IMR-90 (cell line): ENCODE data around the gene TRIM4. TPM values are rescaled to one million over a fixed set of nuclear protein-coding genes. Genes with fewer than 3 reads are reported as not detected.
"Not testable (repeated sequence)": the region's sequence is repeated elsewhere in the genome, so short reads cannot be mapped to it uniquely, and the experiment has no call there.

Experiments used
- ATAC-seq: fragments of 200-7000 bp; cut with Tn5 transposase; 2 replicates; pipeline ENCODE4 v1.9.1; 2020; ENCODE audit warnings: low read depth, mild to moderate bottlenecking, moderate library complexity
- BruUV-seq: library from RNA; stranded (reverse); fragments of 400-500 nt; replicated peaks from 2 replicates; lab custom pipeline; 2021; lab: Mats Ljungman, UMichigan
- CTCF ChIA-PET: fragments of 300-600 bp; formaldehyde crosslinking; extraction: SDS; loops from one replicate; lab custom pipeline; 2021; ENCODE audit warnings: antibody characterized with exemption; lab: Yijun Ruan, JAX
- POLR2A ChIA-PET: fragments of 300-600 bp; sonication (Branson Sonifier 250); formaldehyde crosslinking; loops from one replicate; lab custom pipeline; 2022; ENCODE audit warnings: antibody characterized with exemption; ENCODE audit not compliant: unreplicated experiment; lab: Charles Lee
- DNase-seq: peaks from one replicate; pipeline ENCODE4 v3.0.0; 2013
- H2AFZ ChIP-seq: replicated peaks from 2 replicates; pipeline ENCODE3; 2013; ENCODE audit warnings: low read length, mild to moderate bottlenecking; ENCODE audit not compliant: poor library complexity
- H2AK5ac ChIP-seq: 2 replicates; pipeline ENCODE4 v1.6.1; 2013; ENCODE audit warnings: low read depth, low read length, inconsistent platforms
- H2AK9ac ChIP-seq: replicated peaks from 2 replicates; pipeline ENCODE3; 2013; ENCODE audit warnings: mild to moderate bottlenecking, low read depth, low read length, moderate library complexity; ENCODE audit not compliant: poor library complexity
- H2BK120ac ChIP-seq: 2 replicates; pipeline ENCODE4 v1.6.1; 2013; ENCODE audit warnings: low read depth, low read length, inconsistent platforms
- H2BK15ac ChIP-seq: 3 replicates; pipeline ENCODE4 v1.6.1; 2013; ENCODE audit warnings: low read depth, low read length, inconsistent platforms
- H2BK20ac ChIP-seq: 2 replicates; pipeline ENCODE4 v1.6.1; 2013; ENCODE audit warnings: low read depth, mild to moderate bottlenecking, inconsistent platforms, low read length, moderate library complexity
- H2BK5ac ChIP-seq: 2 replicates; pipeline ENCODE4 v1.6.1; 2013; ENCODE audit warnings: mild to moderate bottlenecking, low read depth, low read length, inconsistent platforms; ENCODE audit not compliant: poor library complexity, severe bottlenecking
- H3K14ac ChIP-seq: replicated peaks from 2 replicates; pipeline ENCODE4 v1.6.1; 2013; ENCODE audit warnings: low read depth, low read length, inconsistent platforms
- H3K18ac ChIP-seq: 2 replicates; pipeline ENCODE4 v1.6.1; 2013; ENCODE audit warnings: low read depth, low read length, control low read depth
- H3K23ac ChIP-seq: 2 replicates; pipeline ENCODE4 v1.6.1; 2013; ENCODE audit warnings: low read depth, low read length, inconsistent platforms
- H3K27ac ChIP-seq: 2 replicates; pipeline ENCODE4 v1.5.1; 2013; ENCODE audit warnings: mild to moderate bottlenecking, control low read depth, low read length; ENCODE audit not compliant: insufficient read depth
- H3K27me3 ChIP-seq: 2 replicates; pipeline ENCODE4 v1.6.1; 2013; ENCODE audit warnings: low read length; ENCODE audit not compliant: control insufficient read depth, insufficient read depth
- H3K36me3 ChIP-seq: 2 replicates; pipeline ENCODE4 v1.6.1; 2013; ENCODE audit warnings: low read length, mixed read lengths; ENCODE audit not compliant: control insufficient read depth, insufficient read depth
- H3K4ac ChIP-seq: 2 replicates; pipeline ENCODE4 v1.6.1; 2013; ENCODE audit warnings: low read depth, low read length, inconsistent platforms
- H3K4me1 ChIP-seq: 2 replicates; pipeline ENCODE4 v1.6.1; 2013; ENCODE audit warnings: low read length, mixed read lengths; ENCODE audit not compliant: control insufficient read depth, insufficient read depth
- H3K4me2 ChIP-seq: 2 replicates; pipeline ENCODE4 v1.6.1; 2013; ENCODE audit warnings: low read depth, mild to moderate bottlenecking, control low read depth, low read length, moderate library complexity
- H3K4me3 ChIP-seq: 2 replicates; pipeline ENCODE4 v1.5.1; 2013; ENCODE audit warnings: low read depth, mild to moderate bottlenecking, control low read depth, low read length, moderate library complexity; ENCODE audit not compliant: insufficient read depth
- H3K56ac ChIP-seq: 2 replicates; pipeline ENCODE4 v1.6.1; 2013; ENCODE audit warnings: low read length, inconsistent platforms; ENCODE audit not compliant: insufficient read depth; ENCODE audit errors: extremely low read depth
- H3K79me1 ChIP-seq, 2 experiments: 2 replicates each; pipeline ENCODE4 v1.6.1; 2013; ENCODE audit warnings: low read length in 2 of 2, inconsistent platforms in 1 of 2, low read depth in 1 of 2
- H3K9ac ChIP-seq: 2 replicates; pipeline ENCODE4 v1.6.1; 2013; ENCODE audit warnings: low read depth, low read length, control low read depth
- H3K9me1 ChIP-seq: 2 replicates; pipeline ENCODE4 v1.6.1; 2013; ENCODE audit warnings: low read length, inconsistent platforms; ENCODE audit not compliant: insufficient read depth
- H3K9me3 ChIP-seq: 2 replicates; pipeline ENCODE4 v1.6.1; 2013; ENCODE audit warnings: low read length; ENCODE audit not compliant: control insufficient read depth, insufficient read depth
- H4K20me1 ChIP-seq: 2 replicates; pipeline ENCODE4 v1.6.1; 2013; ENCODE audit warnings: low read length, inconsistent platforms; ENCODE audit not compliant: insufficient read depth
- H4K5ac ChIP-seq: 2 replicates; pipeline ENCODE4 v1.6.1; 2013; ENCODE audit warnings: mild to moderate bottlenecking, low read depth, low read length, control low read depth
- H4K8ac ChIP-seq, 2 experiments: 2 replicates each; pipeline ENCODE4 v1.6.1; 2013; ENCODE audit warnings: low read depth in 2 of 2, low read length in 2 of 2, control low read depth in 1 of 2, inconsistent platforms in 1 of 2
- H4K91ac ChIP-seq: 2 replicates; pipeline ENCODE4 v1.6.1; 2013; ENCODE audit warnings: low read depth, low read length, inconsistent platforms; ENCODE audit not compliant: insufficient read depth
- WGBS, 2 experiments: methylation state at CpG; one replicate each; pipeline versions ENCODE4 v1.1.5 to v1.1.7; 2013; ENCODE audit warnings: missing lambda C conversion rate in 2 of 2; ENCODE audit not compliant: insufficient read length in 1 of 2; ENCODE audit errors: extremely low coverage in 2 of 2; 5-methylcytosine and 5-hydroxymethylcytosine counted together
- dilution Hi-C: fragments of 300-500 bp; cut with HindIII; formaldehyde crosslinking; loops from one replicate; pipeline ENCODE4 v1.14.3; 2018; ENCODE audit warnings: low sequenced_read_pairs; ENCODE audit not compliant: unreplicated experiment
- in situ Hi-C: fragments of 300-500 bp; cut with MboI; formaldehyde crosslinking; loops from 3 replicates; pipeline ENCODE4 v1.14.3; 2019; ENCODE audit warnings: low sequenced_read_pairs, inconsistent platforms, mixed read lengths
- intact Hi-C: fragments of 100-400 bp; cut with micrococcal nuclease; formaldehyde crosslinking; loops from 2 replicates; pipeline ENCODE4 v1.10.0; 2022
- polyA plus RNA-seq, 3 experiments: library from polyadenylated mRNA; depleted of rRNA; stranded (reverse); fragments of >200 nt; gene quantifications; 2 replicates each; pipeline ENCODE4 v1.2.3, GENCODE V29; 2012; ENCODE audit warnings: low replicate concordance in 1 of 3
- total RNA-seq: library from RNA; depleted of rRNA; stranded (reverse); fragments of >200 nt; gene quantifications from 2 replicates; pipeline ENCODE4 v1.2.3, GENCODE V29; 2012

TRIM4 gene
- total and polyA plus RNA-seq, 2 of the 4 experiments (the other 2 are of a cell fraction) = 10.6 to 13.4 TPM

DNA sequence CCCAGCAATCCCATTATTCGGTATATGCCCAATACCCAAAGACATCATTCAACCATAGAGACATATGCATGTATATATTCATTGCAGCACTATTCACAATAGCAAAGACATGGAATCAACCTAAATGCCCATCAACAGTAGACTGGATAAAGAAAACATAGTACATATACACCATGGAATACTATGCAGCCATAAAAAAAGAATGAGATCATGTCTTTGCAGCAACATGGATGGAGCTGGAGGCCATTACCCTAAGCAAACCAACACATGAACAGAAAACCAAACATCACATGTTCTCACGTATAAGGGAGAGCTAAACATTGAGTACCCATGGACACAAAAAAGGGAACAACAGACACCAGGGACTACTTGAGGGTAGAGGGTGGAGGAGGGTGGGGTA lies 29.0 kb downstream of the TRIM4 start:
- H2BK120ac ChIP-seq, in situ Hi-C loops, H4K5ac ChIP-seq, ATAC-seq, DNase-seq, H3K9ac ChIP-seq, H3K56ac ChIP-seq, H2BK15ac ChIP-seq, H4K91ac ChIP-seq, BruUV-seq, H3K14ac ChIP-seq, H3K4me3 ChIP-seq, dilution Hi-C loops, H3K27me3 ChIP-seq, H2AK5ac ChIP-seq, H3K4me2 ChIP-seq, H3K23ac ChIP-seq, H3K9me1 ChIP-seq, H4K8ac ChIP-seq, H2BK20ac ChIP-seq, H2AK9ac ChIP-seq, H4K20me1 ChIP-seq, H3K9me3 ChIP-seq, H3K36me3 ChIP-seq, H2BK5ac ChIP-seq, H3K4ac ChIP-seq, H3K18ac ChIP-seq, H3K27ac ChIP-seq, CTCF ChIA-PET, H2AFZ ChIP-seq, H3K79me1 ChIP-seq, POLR2A ChIA-PET, H3K4me1 ChIP-seq: not testable (repeated sequence)
- no CpG with 5 or more reads among the region's 2 CpGs for WGBS, 2 experiments
- intact Hi-C loops = loop anchor here (10.0 kb wide), 1 partner anchor 256 kb away; no protein-coding TSS in a partner anchor

DNA sequence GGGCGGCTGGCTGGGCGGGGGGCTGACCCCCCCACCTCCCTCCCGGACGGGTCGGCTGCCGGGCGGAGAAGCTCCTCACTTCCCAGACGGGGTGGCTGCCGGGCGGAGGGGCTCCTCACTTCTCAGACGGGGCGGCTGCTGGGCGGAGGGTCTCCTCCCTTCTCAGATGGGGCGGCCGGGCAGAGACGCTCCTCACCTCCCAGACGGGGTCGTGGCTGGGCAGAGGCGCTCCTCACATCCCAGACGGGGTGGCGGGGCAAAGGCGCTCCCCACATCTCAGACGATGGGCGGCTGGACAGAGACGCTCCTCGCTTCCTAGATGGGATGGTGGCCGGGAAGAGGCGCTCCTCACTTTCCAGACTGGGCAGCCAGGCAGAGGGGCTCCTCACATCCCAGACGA lies 31.0 kb downstream of the TRIM4 start:
- H2AK5ac ChIP-seq, H3K9me3 ChIP-seq, H2AFZ ChIP-seq, H2BK20ac ChIP-seq, H3K27ac ChIP-seq, dilution Hi-C loops, ATAC-seq, H3K4me3 ChIP-seq, H3K36me3 ChIP-seq, H3K9me1 ChIP-seq, H4K5ac ChIP-seq, H4K91ac ChIP-seq, H3K14ac ChIP-seq, H3K79me1 ChIP-seq, DNase-seq, POLR2A ChIA-PET, H4K8ac ChIP-seq, H4K20me1 ChIP-seq, H3K27me3 ChIP-seq, H3K4ac ChIP-seq, CTCF ChIA-PET, in situ Hi-C loops, H2BK15ac ChIP-seq, H3K56ac ChIP-seq, H2BK120ac ChIP-seq, intact Hi-C loops, H3K23ac ChIP-seq, H2AK9ac ChIP-seq, H3K18ac ChIP-seq, H3K4me1 ChIP-seq, H2BK5ac ChIP-seq, H3K9ac ChIP-seq, BruUV-seq, H3K4me2 ChIP-seq: not testable (repeated sequence)
- WGBS, 2 experiments = no CpG with 5 or more reads among the region's 29 CpGs
